Inflammatory macrophage treated with lipopolysaccharide for 1 hour (primary cell): ENCODE results near the gene PDIA5.

Source experiments
- DNase-seq, 2 donors: peaks; one replicate each; pipeline ENCODE4 v3.0.0-alpha.2; 2020 to 2022

The PDIA5 gene

GRCh38 chr3:123186695-123187094 lies 119.9 kb downstream of the PDIA5 start:
- no peak for DNase-seq

GRCh38 chr3:123188058-123188457 lies 121.2 kb downstream of the PDIA5 start:
- no peak for DNase-seq

GRCh38 chr3:123193448-123194101 lies 126.8 kb downstream of the PDIA5 start:
- no peak for DNase-seq

- no peak for DNase-seq
Observed at GRCh38 chr3:123194552-123194951, 127.7 kb downstream of the PDIA5 start.

GRCh38 chr3:123198372-123198771 lies 131.5 kb downstream of the PDIA5 start:
- DNase-seq, result no peak

- DNase-seq, result no peak
Observed at GRCh38 chr3:123201223-123201556, 134.4 kb downstream of the PDIA5 start.

- DNase-seq, result peak; percentile 85 to 91
Observed at GRCh38 chr3:123201557-123202427, 135.0 kb downstream of the PDIA5 start, which contains the start of gene SEC22A. Gene SEC22A, plus strand, starts transcription at chr3:123201943. Its CDS starts 7,275 bp downstream, at chr3:123209218.

- DNase-seq, result no peak
Observed at GRCh38 chr3:123202451-123202850, 135.6 kb downstream of the PDIA5 start.
